GM18502 (cell line): ENCODE results near the gene TOM1L2.

Source experiments
- ATAC-seq: cut with Tn5 transposase; IDR thresholded peaks from one replicate; pipeline ENCODE4 v1.9.1; 2021; ENCODE audit warnings: mild to moderate bottlenecking; ENCODE audit not compliant: unreplicated experiment, poor library complexity

Gene TOM1L2

GRCh38 chr17:17796787-17797061 is 175.5 kb downstream of the TOM1L2 start:
- ATAC-seq: no peak

GRCh38 chr17:17795946-17796786 is 176.0 kb downstream of the TOM1L2 start:
- no peak for ATAC-seq

DNA sequence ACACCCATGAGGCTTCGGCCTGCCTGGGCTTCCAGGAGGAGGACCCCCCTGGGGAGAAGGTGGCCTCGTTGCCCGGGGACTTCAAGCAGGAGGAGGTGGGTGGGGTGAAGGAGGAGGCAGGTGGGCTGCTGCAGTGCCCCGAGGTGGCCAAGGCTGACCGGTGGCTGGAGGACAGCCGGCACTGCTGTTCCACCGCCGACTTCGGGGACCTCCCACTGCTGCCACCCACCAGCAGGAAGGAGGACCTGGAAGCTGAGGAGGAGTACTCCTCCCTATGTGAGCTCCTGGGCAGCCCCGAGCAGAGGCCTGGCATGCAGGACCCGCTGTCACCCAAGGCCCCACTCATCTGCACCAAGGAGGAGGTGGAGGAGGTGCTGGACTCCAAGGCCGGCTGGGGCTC is 176.9 kb downstream of the TOM1L2 start:
- no peak for ATAC-seq

DNA sequence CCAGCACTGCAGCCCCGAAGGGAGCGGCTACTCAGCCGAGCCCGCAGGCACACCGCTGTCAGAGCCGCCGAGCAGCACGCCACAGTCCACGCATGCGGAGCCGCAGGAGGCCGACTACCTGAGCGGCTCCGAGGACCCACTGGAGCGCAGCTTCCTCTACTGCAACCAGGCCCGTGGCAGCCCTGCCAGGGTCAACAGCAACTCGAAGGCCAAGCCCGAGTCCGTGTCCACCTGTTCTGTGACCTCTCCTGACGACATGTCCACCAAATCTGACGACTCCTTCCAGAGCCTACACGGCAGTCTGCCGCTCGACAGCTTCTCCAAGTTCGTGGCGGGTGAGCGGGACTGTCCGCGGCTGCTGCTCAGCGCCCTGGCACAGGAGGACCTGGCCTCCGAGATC is 177.8 kb downstream of the TOM1L2 start:
- ATAC-seq: no peak
